ENCODE results near the gene PTPN3. TPM values are rescaled to one million over a fixed set of nuclear protein-coding genes. Genes with fewer than 3 reads are reported as not detected.

The PTPN3 gene
- total and polyA plus RNA-seq, 2 experiments from 2014 or later: 0.86 to 1.3 TPM

GRCh38 chr9:109442716-109443115 is 55.4 kb downstream of the PTPN3 start:
- Histone ChIP-seq H3K4me1 (ENCODE audit: insufficient read depth) (peaks cover 2% of the 10 kb centered on the region; the same call in 1 of the 2 replicates), H3F3A (ENCODE audit: insufficient read depth) (no peaks in the 10 kb centered on the region; the same call in 1 of the 2 replicates), H3K4me3 (no peak overlapping the region), H3K27ac (no peak overlapping the region), H3K27me3 (replicated peaks; ENCODE audit: insufficient read depth) (no peaks in the 10 kb centered on the region), H4K20me1 (ENCODE audit: insufficient read depth) (no peaks in the 10 kb centered on the region), H2AFZ (no peak overlapping the region), H3K36me3 (ENCODE audit: low read depth) (no peaks in the 10 kb centered on the region), H3K9me3 (ENCODE audit: low read depth) (no peaks in the 10 kb centered on the region), H3K79me2 (ENCODE audit: insufficient read depth) (no peaks in the 10 kb centered on the region), H3K9me2 (ENCODE audit: insufficient read depth) (no peaks in the 10 kb centered on the region), H3K4me2 (ENCODE audit: unreplicated experiment) (no peak overlapping the region), H3K9ac (no peak overlapping the region)
- 58 to 65% methylated on average over 2 of the region's 2 CpGs for WGBS, 2 experiments (ENCODE audit: low coverage in 1 of 2, low lambda C conversion rate in 2 of 2, missing lambda C conversion rate in 2 of 2)
- in situ Hi-C loops (cut with MboI): no loop called here
- no peak for TF ChIP-seq EZH2phosphoT487 (IDR thresholded peaks at IDR 0.05; ENCODE audit: insufficient read depth, low read depth)
- no peak for TF ChIP-seq EZH2 (IDR thresholded peaks at IDR 0.05; ENCODE audit: insufficient read depth, poor library complexity, severe bottlenecking)
- DNase-seq: no peak

GRCh38 chr9:109441296-109441695 is 56.8 kb downstream of the PTPN3 start:
- Histone ChIP-seq H4K20me1 (ENCODE audit: insufficient read depth) (no peaks in the 10 kb centered on the region), H3K4me1 (ENCODE audit: insufficient read depth) (no peaks in the 10 kb centered on the region), H3K4me3 (no peak overlapping the region), H3K9ac (no peak overlapping the region), H3K4me2 (ENCODE audit: unreplicated experiment) (no peak overlapping the region), H3K9me3 (ENCODE audit: low read depth) (no peaks in the 10 kb centered on the region), H3F3A (ENCODE audit: insufficient read depth) (no peaks in the 10 kb centered on the region), H3K79me2 (ENCODE audit: insufficient read depth) (no peaks in the 10 kb centered on the region), H3K27me3 (replicated peaks; ENCODE audit: insufficient read depth) (no peaks in the 10 kb centered on the region), H2AFZ (no peak overlapping the region), H3K36me3 (ENCODE audit: low read depth) (no peaks in the 10 kb centered on the region), H3K9me2 (ENCODE audit: insufficient read depth) (no peaks in the 10 kb centered on the region), H3K27ac (no peak overlapping the region)
- DNase-seq: peak; percentile 14
- TF ChIP-seq EZH2phosphoT487 (IDR thresholded peaks at IDR 0.05; ENCODE audit: insufficient read depth, low read depth): no peak
- TF ChIP-seq EZH2 (IDR thresholded peaks at IDR 0.05; ENCODE audit: insufficient read depth, poor library complexity, severe bottlenecking): no peak
- in situ Hi-C loops (cut with MboI): no loop called here
- WGBS, 2 experiments (ENCODE audit: low coverage in 1 of 2, low lambda C conversion rate in 2 of 2, missing lambda C conversion rate in 2 of 2): 52% methylated on average over 3 of the region's 3 CpGs

GRCh38 chr9:109440797-109441287 is 57.3 kb downstream of the PTPN3 start:
- Histone ChIP-seq H3K9me3 (ENCODE audit: low read depth) (no peaks in the 10 kb centered on the region), H3K79me2 (ENCODE audit: insufficient read depth) (no peaks in the 10 kb centered on the region), H3K27me3 (replicated peaks; ENCODE audit: insufficient read depth) (no peaks in the 10 kb centered on the region), H3K4me2 (ENCODE audit: unreplicated experiment) (no peak overlapping the region), H3K4me3 (no peak overlapping the region), H3F3A (ENCODE audit: insufficient read depth) (no peaks in the 10 kb centered on the region), H3K9me2 (ENCODE audit: insufficient read depth) (no peaks in the 10 kb centered on the region), H3K9ac (no peak overlapping the region), H3K4me1 (ENCODE audit: insufficient read depth) (no peaks in the 10 kb centered on the region), H2AFZ (no peak overlapping the region), H3K36me3 (ENCODE audit: low read depth) (no peaks in the 10 kb centered on the region), H4K20me1 (ENCODE audit: insufficient read depth) (no peaks in the 10 kb centered on the region), H3K27ac (no peak overlapping the region)
- TF ChIP-seq EZH2 (IDR thresholded peaks at IDR 0.05; ENCODE audit: insufficient read depth, poor library complexity, severe bottlenecking): no peak
- no peak for TF ChIP-seq EZH2phosphoT487 (IDR thresholded peaks at IDR 0.05; ENCODE audit: insufficient read depth, low read depth)
- WGBS, 2 experiments (ENCODE audit: low coverage in 1 of 2, low lambda C conversion rate in 2 of 2, missing lambda C conversion rate in 2 of 2): 2 to 3% methylated on average over 4 of the region's 4 CpGs
- peak; percentile 95 for DNase-seq
- in situ Hi-C loops (cut with MboI): no loop called here

GRCh38 chr9:109440117-109440515 is 58.0 kb downstream of the PTPN3 start:
- WGBS, 2 experiments (ENCODE audit: low coverage in 1 of 2, low lambda C conversion rate in 2 of 2, missing lambda C conversion rate in 2 of 2): 92 to 94% methylated on average over 3 of the region's 3 CpGs
- Histone ChIP-seq H3K36me3 (ENCODE audit: low read depth) (no peaks in the 10 kb centered on the region), H3K4me2 (ENCODE audit: unreplicated experiment) (no peak overlapping the region), H3F3A (ENCODE audit: insufficient read depth) (no peaks in the 10 kb centered on the region), H3K27me3 (replicated peaks; ENCODE audit: insufficient read depth) (no peaks in the 10 kb centered on the region), H4K20me1 (ENCODE audit: insufficient read depth) (no peaks in the 10 kb centered on the region), H3K9me2 (ENCODE audit: insufficient read depth) (no peaks in the 10 kb centered on the region), H3K9me3 (ENCODE audit: low read depth) (no peaks in the 10 kb centered on the region), H2AFZ (no peak overlapping the region), H3K4me3 (no peak overlapping the region), H3K4me1 (ENCODE audit: insufficient read depth) (no peaks in the 10 kb centered on the region), H3K27ac (no peak overlapping the region), H3K9ac (no peak overlapping the region), H3K79me2 (ENCODE audit: insufficient read depth) (no peaks in the 10 kb centered on the region)
- in situ Hi-C loops (cut with MboI): no loop called here
- no peak for DNase-seq
- TF ChIP-seq EZH2phosphoT487 (IDR thresholded peaks at IDR 0.05; ENCODE audit: insufficient read depth, low read depth) (no peak), EZH2 (IDR thresholded peaks at IDR 0.05; ENCODE audit: insufficient read depth, poor library complexity, severe bottlenecking) (no peak)
